Neural cell (in vitro differentiated cells): ENCODE results near the gene PHACTR3. TPM values are rescaled to one million over a fixed set of nuclear protein-coding genes. Genes with fewer than 3 reads are reported as not detected.

Source experiments
- H2AFZ ChIP-seq: fragments of 200-600, 300-800 bp; sonication (generic), shearing (Covaris generic); 2 replicates; pipeline ENCODE4 v1.6.0; 2014; ENCODE audit warnings: low read depth, mild to moderate bottlenecking, antibody characterized with exemption, low read length, moderate library complexity
- H3F3A ChIP-seq: fragments of 200-600 bp; shearing (Covaris generic); 2 replicates; pipeline ENCODE4 v1.6.1; 2016; ENCODE audit warnings: mild to moderate bottlenecking, moderate library complexity, mixed read lengths, antibody characterized with exemption, low read length; ENCODE audit not compliant: insufficient read depth, poor library complexity, severe bottlenecking
- H3K27ac ChIP-seq: fragments of 200-600, 300-800 bp; sonication (generic), shearing (Covaris generic); 2 replicates; pipeline ENCODE4 v1.5.1; 2014; ENCODE audit warnings: mild to moderate bottlenecking, low read length, moderate library complexity
- H3K27me3 ChIP-seq: fragments of 300-800, 200-600 bp; sonication (generic), shearing (Covaris generic); 2 replicates; pipeline ENCODE4 v1.6.0; 2014; ENCODE audit warnings: mild to moderate bottlenecking, low read depth, low read length, moderate library complexity; ENCODE audit not compliant: insufficient read depth
- H3K36me3 ChIP-seq: fragments of 300-800, 200-600 bp; sonication (generic), shearing (Covaris generic); 2 replicates; pipeline ENCODE4 v1.5.1; 2014; ENCODE audit warnings: mild to moderate bottlenecking, antibody characterized with exemption, low read length, moderate library complexity; ENCODE audit not compliant: insufficient read depth
- H3K4me2 ChIP-seq: fragments of 300-800, 200-600 bp; sonication (generic), shearing (Covaris generic); 2 replicates; pipeline ENCODE4 v1.6.0; 2014; ENCODE audit warnings: mild to moderate bottlenecking, low read length
- H3K4me3 ChIP-seq: fragments of 300-800, 200-600 bp; sonication (generic), shearing (Covaris generic); 2 replicates; pipeline ENCODE4 v1.5.1; 2014; ENCODE audit warnings: mild to moderate bottlenecking, low read length, moderate library complexity
- H3K79me2 ChIP-seq: fragments of 200-600 bp; shearing (Covaris generic); replicated peaks from 2 replicates; pipeline ENCODE4 v1.6.0; 2014; ENCODE audit warnings: mild to moderate bottlenecking, low read length, moderate library complexity; ENCODE audit not compliant: insufficient read depth
- H3K9ac ChIP-seq: fragments of 300-800, 200-600 bp; sonication (generic), shearing (Covaris generic); 2 replicates; pipeline ENCODE4 v1.6.1; 2016; ENCODE audit warnings: mild to moderate bottlenecking, low read length, mixed read lengths
- H3K9me2 ChIP-seq: fragments of 200-600 bp; shearing (Covaris generic); 2 replicates; pipeline ENCODE4 v1.6.1; 2016; ENCODE audit warnings: mild to moderate bottlenecking, low read length, mixed read lengths; ENCODE audit not compliant: insufficient read depth
- H3K9me3 ChIP-seq: fragments of 200-600, 300-800 bp; sonication (generic), shearing (Covaris generic); 2 replicates; pipeline ENCODE4 v1.6.1; 2016; ENCODE audit warnings: mild to moderate bottlenecking, mixed run types, low read length, moderate library complexity, mixed read lengths
- H4K20me1 ChIP-seq: fragments of 200-600 bp; shearing (Covaris generic); 2 replicates; pipeline ENCODE4 v1.6.1; 2016; ENCODE audit warnings: mild to moderate bottlenecking, mixed run types; ENCODE audit not compliant: insufficient read depth
- EP300 ChIP-seq: fragments of 450-650 bp; conservative IDR thresholded peaks from 2 replicates; pipeline ENCODE4 v1.6.1; 2014; ENCODE audit warnings: antibody characterized with exemption, mild to moderate bottlenecking, moderate library complexity; ENCODE audit not compliant: poor library complexity, severe bottlenecking
- EZH2 ChIP-seq: fragments of 200-600, 300-800 bp; shearing (Covaris generic), sonication (generic); IDR thresholded peaks from 2 replicates; pipeline ENCODE4 v1.6.1; 2014; ENCODE audit warnings: antibody characterized with exemption, low read length, borderline replicate concordance, mild to moderate bottlenecking; ENCODE audit not compliant: insufficient read depth, poor library complexity, severe bottlenecking
- POLR2AphosphoS5 ChIP-seq: IDR thresholded peaks from 2 replicates; pipeline ENCODE4 v1.6.1; 2012
- SMC3 ChIP-seq: fragments of 450-650 bp; conservative IDR thresholded peaks from 2 replicates; pipeline ENCODE4 v1.6.1; 2014; ENCODE audit warnings: antibody characterized with exemption, mild to moderate bottlenecking, moderate library complexity; ENCODE audit not compliant: poor library complexity
- TAF1 ChIP-seq: IDR thresholded peaks from 2 replicates; pipeline ENCODE4 v1.6.1; 2012; ENCODE audit warnings: low read depth
- polyA plus RNA-seq: library from polyadenylated mRNA; depleted of rRNA; stranded (reverse); fragments of >200 nt; gene quantifications from 2 replicates; pipeline ENCODE4 v1.2.3, GENCODE V29; 2014
- TF ChIP-seq, protein P1 (sequence below): fragments of 450-650 bp; IDR thresholded peaks from 2 replicates; pipeline ENCODE4 v1.5.1; 2014; ENCODE audit warnings: antibody characterized with exemption, mild to moderate bottlenecking, moderate library complexity; ENCODE audit not compliant: poor library complexity, severe bottlenecking
- TF ChIP-seq, protein P2 (sequence below): IDR thresholded peaks from 2 replicates; pipeline ENCODE4 v1.6.1; 2012; ENCODE audit warnings: borderline replicate concordance

The PHACTR3 gene
- polyA plus RNA-seq, 1 donor from 2014 or later = 1.3 TPM

DNA sequence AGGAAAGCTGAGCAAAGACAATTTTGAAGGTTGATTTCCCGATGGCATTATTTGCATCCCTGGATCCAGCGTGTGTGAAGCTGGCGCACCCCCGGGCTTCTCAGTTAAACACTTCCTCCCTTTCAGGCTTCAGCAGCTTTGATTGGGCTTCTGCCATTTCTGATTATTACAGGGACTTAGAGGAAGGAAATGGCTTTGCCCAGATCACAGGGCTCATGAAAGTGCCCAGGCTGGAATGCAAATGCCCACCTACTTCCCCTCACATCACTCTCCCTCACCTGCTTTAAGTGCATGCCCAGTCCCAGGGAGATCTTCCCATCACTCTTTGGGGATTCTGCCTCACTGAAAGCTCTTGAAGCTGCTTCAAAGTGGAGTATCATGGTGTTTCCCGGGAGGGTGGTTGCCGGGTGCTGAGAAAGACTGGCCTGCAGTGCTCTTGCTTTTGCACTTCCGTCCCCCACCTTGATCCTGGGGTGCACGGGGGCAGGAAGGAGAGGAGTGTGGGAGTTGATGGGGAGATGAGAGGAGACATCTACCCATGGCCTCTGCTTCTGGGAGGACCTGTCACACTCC lies 28.3 kb downstream of the PHACTR3 start:
- no peak overlapping the region for H2AFZ ChIP-seq
- H3K27ac ChIP-seq = no peak overlapping the region
- H3K27me3 ChIP-seq = no peaks in the 10 kb centered on the region
- no peak overlapping the region for H3K4me3 ChIP-seq
- no peaks in the 10 kb centered on the region for H3K9me3 ChIP-seq
- H3F3A ChIP-seq = no peaks in the 10 kb centered on the region
- H3K9ac ChIP-seq = no peak overlapping the region
- no peaks in the 10 kb centered on the region for H3K79me2 ChIP-seq
- no peaks in the 10 kb centered on the region for H3K36me3 ChIP-seq
- H3K4me2 ChIP-seq = no peak overlapping the region
- no peaks in the 10 kb centered on the region for H3K9me2 ChIP-seq
- TF ChIP-seq, protein P1, sequence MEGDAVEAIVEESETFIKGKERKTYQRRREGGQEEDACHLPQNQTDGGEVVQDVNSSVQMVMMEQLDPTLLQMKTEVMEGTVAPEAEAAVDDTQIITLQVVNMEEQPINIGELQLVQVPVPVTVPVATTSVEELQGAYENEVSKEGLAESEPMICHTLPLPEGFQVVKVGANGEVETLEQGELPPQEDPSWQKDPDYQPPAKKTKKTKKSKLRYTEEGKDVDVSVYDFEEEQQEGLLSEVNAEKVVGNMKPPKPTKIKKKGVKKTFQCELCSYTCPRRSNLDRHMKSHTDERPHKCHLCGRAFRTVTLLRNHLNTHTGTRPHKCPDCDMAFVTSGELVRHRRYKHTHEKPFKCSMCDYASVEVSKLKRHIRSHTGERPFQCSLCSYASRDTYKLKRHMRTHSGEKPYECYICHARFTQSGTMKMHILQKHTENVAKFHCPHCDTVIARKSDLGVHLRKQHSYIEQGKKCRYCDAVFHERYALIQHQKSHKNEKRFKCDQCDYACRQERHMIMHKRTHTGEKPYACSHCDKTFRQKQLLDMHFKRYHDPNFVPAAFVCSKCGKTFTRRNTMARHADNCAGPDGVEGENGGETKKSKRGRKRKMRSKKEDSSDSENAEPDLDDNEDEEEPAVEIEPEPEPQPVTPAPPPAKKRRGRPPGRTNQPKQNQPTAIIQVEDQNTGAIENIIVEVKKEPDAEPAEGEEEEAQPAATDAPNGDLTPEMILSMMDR = no peak
- TF ChIP-seq SMC3 (no peak), TAF1 (no peak), POLR2AphosphoS5 (no peak), EZH2 (no peak), EP300 (no peak)
- H4K20me1 ChIP-seq = no peaks in the 10 kb centered on the region

DNA sequence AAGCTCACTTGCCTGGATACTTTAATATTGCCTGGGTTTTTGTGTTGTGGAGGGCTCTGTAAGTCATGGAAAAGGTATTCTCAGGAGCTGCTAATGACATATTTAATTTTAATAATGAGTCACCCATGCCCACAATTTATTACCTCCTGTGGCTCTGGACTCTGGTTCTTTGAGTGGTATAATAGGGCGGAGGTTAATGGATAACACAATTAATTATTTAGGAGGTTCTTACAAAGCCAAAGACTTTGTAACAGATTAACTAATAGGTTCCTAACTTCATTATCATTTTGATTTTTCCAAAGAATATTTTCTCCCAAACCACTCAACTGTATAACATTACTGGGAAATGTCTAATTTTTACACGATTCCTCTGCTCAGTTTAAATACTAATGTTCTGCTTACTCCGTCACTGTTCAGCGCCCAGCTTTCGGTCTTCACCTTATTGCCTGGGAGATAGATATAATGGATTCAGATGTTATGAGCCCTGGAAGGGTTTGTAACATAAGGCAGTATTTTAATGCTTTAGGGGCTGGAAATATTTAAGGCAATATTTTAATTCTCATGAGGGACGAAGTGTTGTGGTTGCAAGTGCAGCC lies 29.4 kb downstream of the PHACTR3 start:
- H4K20me1 ChIP-seq = no peaks in the 10 kb centered on the region
- no peaks in the 10 kb centered on the region for H3K27me3 ChIP-seq
- H2AFZ ChIP-seq = no peak overlapping the region
- no peaks in the 10 kb centered on the region for H3K9me3 ChIP-seq
- no peak overlapping the region for H3K27ac ChIP-seq
- no peaks in the 10 kb centered on the region for H3K36me3 ChIP-seq
- no peaks in the 10 kb centered on the region for H3K9me2 ChIP-seq
- H3K79me2 ChIP-seq = no peaks in the 10 kb centered on the region
- no peak overlapping the region for H3K9ac ChIP-seq
- no peaks in the 10 kb centered on the region for H3F3A ChIP-seq
- TF ChIP-seq TAF1 (no peak), EZH2 (no peak), SMC3 (no peak), EP300 (no peak), POLR2AphosphoS5 (no peak)
- TF ChIP-seq, protein P2, sequence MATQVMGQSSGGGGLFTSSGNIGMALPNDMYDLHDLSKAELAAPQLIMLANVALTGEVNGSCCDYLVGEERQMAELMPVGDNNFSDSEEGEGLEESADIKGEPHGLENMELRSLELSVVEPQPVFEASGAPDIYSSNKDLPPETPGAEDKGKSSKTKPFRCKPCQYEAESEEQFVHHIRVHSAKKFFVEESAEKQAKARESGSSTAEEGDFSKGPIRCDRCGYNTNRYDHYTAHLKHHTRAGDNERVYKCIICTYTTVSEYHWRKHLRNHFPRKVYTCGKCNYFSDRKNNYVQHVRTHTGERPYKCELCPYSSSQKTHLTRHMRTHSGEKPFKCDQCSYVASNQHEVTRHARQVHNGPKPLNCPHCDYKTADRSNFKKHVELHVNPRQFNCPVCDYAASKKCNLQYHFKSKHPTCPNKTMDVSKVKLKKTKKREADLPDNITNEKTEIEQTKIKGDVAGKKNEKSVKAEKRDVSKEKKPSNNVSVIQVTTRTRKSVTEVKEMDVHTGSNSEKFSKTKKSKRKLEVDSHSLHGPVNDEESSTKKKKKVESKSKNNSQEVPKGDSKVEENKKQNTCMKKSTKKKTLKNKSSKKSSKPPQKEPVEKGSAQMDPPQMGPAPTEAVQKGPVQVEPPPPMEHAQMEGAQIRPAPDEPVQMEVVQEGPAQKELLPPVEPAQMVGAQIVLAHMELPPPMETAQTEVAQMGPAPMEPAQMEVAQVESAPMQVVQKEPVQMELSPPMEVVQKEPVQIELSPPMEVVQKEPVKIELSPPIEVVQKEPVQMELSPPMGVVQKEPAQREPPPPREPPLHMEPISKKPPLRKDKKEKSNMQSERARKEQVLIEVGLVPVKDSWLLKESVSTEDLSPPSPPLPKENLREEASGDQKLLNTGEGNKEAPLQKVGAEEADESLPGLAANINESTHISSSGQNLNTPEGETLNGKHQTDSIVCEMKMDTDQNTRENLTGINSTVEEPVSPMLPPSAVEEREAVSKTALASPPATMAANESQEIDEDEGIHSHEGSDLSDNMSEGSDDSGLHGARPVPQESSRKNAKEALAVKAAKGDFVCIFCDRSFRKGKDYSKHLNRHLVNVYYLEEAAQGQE = no peak
- TF ChIP-seq, protein P1 = no peak
- H3K4me3 ChIP-seq = no peak overlapping the region
- no peak overlapping the region for H3K4me2 ChIP-seq
